ENCODE measurements around the gene ABHD3.
"Not testable (repeated sequence)": the region's sequence is repeated elsewhere in the genome, so short reads cannot be mapped to it uniquely, and the experiment has no call there.

The ABHD3 gene

DNA sequence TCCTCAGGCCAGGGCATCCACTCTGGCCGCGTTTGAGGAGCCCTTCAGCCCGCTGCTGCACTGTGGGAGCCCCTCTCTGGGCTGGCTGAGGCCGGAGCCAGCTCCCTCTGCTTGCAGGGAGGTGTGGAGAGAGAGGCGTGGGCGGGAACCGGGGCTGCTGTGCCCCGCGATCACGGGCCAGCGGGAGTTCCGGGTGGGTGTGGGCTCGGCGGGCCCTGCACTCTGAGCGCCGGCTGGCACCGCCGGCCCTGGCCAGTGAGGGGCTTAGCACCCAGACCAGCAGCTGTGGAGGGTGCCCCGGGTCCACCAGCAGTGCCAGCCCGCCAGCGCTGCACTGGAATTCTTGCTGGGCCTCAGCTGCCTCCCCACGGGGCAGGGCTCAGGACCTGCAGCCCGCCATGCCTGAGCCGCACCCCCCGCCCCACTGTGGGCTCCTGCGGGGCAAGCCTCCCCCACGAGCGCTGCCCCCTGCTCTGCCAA is 1.9 kb upstream of the ABHD3 start:
- no peak for DNase-seq

DNA sequence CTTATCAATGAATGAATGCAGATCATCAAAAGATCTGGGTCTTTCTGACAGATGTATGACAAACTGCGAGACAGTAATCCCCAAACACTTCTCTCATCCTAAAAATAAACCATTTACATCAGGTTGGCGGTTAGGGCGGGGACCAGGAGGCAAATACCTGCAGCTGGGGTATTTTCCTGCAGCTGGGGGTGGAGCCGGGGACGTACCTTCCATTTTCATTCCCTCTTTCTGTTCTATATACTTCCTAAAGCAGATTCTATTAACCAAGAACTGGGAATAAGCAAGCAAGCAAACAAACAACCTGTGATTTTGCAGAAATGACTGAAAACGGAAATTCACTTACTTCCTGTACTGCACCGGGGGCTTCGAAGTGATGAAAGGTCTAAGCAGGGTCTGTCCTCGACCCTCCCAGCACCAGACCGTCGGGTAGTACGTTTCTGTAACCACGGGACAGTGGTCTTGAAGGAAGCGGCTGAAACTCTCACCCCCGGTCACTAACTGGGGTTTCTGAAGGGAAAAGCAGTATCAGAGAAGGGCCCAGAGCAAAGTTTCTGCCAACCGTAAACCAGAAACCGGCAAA is 1.2 kb downstream of the ABHD3 start:
- peak in 7 of 51 donors; percentile 4 to 32 (median 15) for DNase-seq

DNA sequence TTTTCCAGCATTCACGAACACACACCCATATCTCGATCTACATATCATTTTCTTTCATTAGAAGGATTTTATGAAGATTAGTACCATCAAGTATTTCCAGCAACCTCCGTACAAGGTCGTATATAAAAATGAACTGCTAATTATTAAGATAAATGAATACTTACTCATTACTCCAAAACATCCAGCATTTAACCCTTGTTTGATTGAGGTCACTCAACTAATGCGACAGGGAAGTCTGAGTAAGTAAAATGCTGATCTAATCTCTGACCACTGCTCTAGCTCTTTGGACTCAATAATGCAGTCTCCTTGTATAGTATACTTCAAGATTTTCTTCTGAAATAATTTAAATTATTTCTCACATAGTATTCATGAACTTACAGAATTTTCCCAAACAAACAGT is 2.0 kb downstream of the ABHD3 start:
- no peak for DNase-seq

DNA sequence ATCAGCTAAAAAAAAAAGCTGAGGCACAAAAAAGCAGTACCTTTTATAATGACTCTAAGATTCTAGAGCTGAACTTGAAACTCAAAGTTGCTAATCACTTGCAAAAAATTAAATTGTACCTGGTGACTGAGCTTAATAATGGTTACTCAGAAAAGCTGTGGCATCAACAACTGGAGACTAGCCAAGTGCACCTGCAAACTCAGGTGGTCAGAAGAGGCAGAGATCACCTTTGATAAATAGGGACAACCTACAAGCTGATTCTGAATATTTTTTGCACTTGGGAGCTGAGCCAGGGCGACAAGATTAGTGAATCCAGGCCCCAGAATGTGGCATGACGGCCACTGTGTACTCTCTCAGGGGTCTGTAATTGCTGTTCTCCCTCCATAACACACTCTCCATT is 3.0 kb downstream of the ABHD3 start:
- DNase-seq: no peak

DNA sequence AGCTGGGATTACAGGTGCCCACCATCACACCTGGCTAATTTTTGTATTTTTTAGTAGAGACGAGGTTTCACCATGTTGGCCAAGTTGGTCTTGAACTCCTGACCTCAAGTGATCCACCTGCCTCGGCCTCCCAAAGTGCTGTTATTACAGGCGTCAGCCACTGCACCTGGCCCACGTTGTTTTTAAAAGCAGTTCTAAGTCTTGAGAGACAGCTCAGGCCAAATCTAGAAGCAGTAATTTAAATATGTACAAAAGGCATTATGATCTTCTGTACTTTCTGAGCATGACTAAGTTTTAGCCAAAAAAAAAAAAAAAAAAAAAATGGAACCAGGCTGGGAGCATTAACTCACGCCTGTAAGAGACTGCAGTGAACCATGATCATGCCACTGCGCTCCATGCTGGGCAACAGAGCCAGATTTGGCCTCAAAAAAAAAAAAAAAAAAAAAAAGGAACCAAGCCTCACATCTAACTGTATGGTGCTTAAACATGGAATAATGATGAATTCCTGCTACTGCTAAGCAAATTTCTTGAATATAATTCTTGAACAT is 4.0 kb downstream of the ABHD3 start:
- no peak for DNase-seq

DNA sequence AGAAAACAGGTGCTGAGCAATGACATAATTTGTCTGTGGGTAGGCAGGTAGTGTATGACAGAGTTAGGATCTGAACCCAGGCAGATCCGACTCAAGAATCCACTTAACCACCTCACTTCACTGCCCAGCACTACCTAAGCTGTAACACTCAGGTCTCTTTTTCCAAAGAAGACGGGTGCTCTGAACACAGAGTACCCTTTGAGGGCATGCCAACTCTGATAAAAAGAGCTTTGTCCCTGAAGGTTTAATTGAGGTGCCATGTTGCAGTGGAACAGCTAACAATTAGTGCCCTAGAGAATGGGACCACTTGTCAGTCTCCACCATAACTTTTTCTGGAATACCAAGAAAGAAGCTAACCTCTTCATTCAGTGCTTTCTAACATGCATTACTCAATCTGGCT is 11.3 kb downstream of the ABHD3 start:
- no peak for DNase-seq

DNA sequence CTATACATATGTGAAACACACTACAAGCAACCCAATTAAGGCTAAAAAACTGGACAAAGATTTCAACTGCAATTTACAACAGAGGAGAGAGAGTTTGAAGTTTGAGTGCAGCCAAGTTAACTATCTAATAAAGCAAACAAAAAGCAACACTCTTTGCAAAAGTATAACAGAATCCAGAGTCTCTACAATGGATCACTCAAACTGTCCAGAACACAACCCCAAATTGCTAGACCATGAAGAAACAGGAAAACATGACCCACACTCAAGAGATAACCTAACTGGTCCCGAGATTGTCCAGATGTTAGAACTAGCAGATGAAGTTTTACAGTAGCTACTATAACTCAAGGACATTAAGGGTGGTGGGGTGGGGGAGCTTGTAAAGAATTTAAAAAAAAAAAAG is 14.8 kb downstream of the ABHD3 start:
- DNase-seq: no peak

DNA sequence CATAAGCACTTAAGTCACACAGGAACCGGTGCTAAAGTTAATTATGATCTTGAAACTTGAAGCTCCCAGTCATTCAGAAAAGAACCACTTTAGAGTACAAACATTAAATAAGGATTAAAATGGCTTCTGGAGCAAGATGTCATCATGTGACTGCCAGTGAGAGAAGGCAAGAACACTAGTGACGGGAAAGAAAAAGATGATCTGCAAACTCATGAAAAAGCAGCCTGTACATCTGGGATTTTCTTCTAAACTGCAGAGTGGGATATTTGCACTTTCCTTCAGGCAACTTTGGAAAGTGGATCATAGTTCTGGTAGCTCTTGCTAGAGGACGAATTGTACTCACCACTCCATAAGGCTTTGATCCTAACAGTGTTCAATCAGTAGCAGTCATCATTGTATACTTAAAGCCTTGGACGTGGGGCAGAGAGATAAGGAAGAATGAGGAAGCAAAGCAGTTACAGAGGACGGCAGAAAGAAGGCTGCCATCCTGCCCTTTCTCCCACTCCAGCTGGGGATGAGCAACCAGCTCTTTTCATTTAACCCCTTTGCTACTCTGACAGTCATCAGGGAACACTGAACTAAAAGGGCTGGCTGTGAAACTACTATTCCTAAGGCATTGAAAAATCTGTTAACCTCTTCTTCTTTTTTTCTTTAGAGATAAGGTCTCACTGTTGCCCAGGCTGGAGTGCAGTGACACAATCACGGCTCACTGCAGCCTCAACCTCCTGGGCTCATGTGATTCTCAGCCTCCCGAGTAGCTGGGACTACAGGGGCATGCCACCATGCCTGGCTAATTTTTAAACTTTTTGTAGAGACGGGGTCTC is 18.1 kb downstream of the ABHD3 start:
- DNase-seq: no peak

DNA sequence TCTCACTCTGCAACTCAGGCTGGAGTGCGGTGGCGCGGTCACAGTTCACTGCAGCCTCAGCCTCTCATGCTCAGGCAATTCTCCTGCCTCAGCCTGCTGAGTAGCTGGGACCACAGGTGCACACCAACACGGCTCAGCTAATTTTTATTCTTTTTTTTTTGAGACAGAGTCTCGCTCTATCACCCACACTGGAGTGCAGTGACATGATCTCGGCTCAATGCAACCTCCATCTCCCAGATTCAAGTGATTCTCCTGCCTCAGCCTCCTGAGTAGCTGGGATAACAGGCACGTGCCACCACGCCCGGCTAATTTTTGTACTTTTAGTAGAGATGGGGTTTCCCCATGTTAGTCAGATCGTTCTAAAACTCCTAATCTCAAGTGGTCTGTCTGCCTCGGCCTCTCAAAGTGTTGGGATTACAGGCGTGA is 19.0 kb downstream of the ABHD3 start:
- not testable (repeated sequence) for DNase-seq

DNA sequence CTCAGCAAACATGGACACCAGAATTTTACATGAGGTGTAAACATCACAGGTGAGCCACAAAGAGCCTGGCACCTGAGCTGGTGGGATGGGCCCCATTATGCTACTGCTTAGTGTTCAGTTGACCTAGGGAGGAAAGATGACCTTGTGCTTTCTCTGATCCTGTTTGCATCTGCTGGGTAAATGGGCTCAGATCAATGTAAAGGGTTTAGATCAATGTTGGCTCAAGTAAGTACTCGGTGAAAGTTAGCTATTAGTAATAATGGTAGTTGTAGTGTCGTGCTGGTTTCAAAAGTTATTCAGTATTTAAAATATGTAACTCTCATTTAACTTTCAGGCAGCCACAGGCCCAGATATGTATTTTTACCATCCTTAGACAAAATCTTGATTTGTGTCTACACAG is 19.8 kb downstream of the ABHD3 start:
- DNase-seq: no peak

DNA sequence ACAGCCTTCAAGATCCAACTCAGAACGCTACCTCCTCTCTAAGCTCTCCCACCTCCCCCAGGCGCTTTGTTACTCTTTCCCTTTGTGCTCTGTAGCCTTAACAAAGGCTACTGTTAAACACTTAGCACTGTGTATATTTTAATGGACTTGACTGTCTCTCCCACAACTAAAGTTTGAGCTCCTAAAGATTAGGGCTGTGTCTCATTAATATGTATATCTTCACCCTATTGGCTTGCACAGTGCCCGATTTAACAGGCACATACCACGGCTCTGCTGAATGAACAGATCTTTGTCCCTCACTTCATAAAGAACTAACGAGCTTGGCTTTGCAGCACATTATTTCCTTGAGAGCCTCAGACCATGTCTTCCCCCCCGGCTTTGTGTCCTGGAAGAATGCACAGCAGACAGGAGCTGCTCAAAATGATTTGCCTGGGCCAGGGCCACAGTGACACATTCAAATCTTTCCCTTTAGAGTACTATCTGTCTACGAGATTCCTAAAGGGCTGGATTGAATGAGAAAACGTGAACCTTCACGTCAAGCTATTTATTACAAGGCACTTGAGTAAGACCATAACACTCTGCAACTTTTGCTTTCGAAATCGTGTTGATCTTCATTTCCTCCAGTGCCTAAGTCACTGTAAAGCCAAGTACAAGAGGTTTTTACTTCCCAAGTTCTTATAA is 22.1 kb downstream of the ABHD3 start:
- DNase-seq: no peak

DNA sequence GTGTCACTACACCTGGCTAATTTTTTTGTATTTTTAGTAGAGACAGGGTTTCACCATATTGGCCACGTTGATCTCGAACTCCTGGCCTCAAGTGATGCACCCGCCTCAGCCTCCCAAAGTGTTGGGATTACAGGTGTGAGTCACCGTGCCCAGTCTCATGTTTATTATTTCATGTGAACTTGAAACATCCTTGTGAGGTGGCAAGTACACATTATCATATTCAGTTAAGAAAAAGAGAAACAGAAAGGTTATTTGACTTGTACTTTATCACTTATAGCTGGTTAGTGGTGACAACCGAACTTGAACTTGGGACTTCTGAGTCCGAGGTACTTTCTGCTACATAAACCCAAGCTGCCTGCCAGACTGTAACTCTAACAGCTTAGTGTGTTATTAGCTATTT is 24.4 kb downstream of the ABHD3 start:
- DNase-seq: no peak

DNA sequence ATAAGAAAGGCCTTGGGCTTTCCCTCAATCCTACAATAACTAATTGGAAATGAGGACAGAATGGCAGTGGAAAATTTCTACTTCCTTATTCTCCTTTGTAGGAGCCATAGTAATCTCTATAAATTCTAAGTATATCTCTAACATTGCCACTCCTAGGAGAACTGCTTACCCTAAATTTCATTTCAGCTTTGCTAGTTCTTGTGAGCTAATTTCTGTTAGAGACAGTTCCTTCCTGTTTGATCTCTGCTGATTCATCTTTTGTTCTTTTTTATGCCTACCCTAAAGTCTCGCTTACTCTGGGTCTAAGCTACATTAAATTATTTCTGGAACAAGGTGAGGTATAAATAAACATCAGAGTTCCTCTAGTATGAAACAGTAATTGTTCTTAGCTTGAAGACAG is 25.7 kb downstream of the ABHD3 start:
- no peak for DNase-seq

DNA sequence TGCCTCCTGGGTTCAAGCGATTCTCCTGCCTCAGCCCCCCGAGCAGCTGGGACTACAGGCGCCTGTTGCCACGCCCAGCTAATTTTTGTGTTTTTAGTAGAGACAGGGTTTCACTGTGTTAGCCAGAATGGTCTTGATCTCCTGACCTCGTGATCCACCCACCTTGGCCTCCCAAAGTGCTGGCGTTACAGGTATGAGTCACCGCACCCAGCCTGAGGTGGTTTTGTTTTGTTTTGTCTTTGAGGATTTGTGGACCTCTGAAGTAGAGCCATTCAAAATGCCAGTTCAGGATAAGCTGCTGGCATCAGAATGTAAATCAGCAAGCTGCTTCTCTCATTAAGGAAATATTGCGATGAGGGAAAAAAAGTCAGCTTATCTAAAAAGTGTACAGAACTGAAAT is 29.2 kb downstream of the ABHD3 start:
- not testable (repeated sequence) for DNase-seq

DNA sequence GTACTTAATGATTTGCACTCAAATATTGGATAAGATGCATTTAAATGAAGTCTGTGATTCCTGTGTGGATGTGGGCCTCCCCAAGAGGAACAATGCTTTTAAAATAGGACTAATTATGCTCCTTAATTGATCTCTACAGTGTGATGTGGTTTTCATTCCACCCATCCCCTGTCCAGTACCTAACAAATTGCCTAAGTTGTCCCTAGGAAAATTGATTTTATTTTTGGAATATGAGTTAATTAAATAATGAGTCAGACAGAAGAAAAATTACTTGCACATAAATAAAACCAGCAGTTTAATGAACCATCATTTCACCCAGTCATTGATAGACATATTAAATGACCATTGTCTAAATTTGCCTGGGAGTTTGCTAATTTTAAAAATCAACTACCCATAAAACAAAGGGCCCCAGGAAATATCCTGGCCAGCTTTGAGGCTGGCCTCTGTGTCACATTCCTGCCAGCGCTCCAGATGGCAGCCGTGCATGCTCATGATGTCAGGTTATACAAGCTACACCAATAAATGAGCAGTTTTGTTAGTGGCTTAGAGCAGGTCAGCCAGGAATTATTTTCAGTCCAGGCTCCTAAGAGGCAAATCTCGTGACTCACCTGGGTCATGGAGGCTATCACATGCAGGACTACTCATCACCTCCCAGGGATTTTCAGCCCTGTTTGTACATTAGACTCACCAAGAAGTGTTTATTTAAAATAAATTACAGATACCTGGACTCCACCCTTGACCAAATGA is 31.9 kb downstream of the ABHD3 start:
- peak in 9 of 51 donors; percentile 2 to 20 (median 7) for DNase-seq

DNA sequence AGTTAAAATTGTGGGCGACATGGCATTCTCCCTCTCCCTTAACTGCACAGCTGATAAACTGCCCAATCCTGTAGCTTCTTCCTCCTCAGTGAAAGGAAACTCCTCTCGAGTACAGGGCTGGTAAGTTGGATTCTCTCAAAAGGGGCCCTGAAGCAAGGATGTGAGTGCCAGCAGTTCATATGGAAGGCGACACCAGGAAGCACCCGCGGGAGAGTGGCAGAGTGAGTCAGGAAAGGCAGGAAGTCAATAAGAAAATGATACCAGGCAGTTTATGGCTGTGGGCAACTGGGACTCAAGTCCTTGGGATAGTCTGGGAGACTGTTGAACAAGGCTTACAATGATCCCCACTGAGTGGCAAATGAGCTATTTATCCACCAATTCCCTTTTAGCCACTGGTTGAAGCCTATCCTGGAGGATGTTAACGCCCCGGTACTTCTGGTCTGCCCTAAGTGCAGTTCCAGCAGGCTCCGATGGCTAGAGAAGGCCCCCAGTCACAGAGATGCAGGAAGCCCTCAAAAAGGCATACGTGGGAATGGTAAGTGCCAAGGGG is 34.8 kb downstream of the ABHD3 start:
- DNase-seq: no peak

DNA sequence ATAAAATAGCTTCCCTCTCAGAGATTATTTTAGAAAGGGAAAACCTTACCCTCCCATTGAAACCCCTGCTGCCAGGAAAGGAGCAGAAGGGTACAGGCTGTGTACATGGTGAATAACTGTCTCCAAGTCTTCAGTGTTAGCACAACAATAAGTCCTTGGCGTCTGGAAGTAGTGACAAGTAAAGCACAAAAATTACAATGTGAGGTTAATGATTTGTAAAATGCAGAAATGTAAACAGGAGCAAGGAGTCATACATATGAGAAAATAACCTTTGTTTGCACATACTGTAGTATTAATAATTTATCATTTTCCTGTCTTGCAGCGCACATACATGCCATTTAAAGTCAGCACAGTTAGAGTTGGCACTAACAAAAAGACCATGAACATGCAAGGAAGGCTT is 40.5 kb downstream of the ABHD3 start:
- DNase-seq: no peak

DNA sequence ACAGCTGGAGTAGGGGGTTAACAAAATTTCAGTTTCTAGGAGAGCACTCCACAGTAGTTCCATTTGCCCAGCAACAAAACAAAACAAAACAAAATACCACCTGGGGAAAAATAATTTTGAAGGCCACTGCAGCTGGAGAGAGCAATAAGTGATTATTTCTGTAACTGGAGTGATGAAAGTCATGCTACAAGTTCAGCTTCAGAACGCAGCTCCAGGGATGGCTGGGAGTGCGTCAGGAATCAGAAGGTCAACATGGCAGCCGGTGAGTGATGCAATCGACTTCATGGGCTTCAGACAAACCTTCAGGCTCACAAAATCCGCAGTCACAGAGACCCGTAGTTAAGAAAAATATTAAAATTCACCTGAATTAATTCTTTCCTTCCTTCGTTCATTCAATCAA is 41.0 kb downstream of the ABHD3 start:
- no peak for DNase-seq

DNA sequence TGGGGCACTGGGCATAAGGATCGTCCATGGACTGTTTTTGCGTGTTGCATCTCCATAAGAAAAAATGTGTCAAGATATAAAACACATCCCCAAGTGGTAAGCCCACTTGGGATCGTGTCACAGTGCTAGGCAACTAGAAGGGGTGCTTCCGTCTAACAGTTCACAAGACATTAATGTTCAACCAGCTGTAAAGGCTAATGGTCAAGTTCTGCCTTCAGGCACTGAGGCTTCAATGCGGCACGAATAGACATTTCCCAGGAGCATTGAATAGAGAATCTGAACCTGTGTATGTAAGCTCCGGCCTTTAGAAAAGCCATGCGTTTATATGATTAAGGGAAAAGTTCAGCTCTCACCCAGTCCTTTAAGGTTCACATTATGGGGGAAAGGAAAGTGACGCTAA is 42.0 kb downstream of the ABHD3 start:
- no peak for DNase-seq

DNA sequence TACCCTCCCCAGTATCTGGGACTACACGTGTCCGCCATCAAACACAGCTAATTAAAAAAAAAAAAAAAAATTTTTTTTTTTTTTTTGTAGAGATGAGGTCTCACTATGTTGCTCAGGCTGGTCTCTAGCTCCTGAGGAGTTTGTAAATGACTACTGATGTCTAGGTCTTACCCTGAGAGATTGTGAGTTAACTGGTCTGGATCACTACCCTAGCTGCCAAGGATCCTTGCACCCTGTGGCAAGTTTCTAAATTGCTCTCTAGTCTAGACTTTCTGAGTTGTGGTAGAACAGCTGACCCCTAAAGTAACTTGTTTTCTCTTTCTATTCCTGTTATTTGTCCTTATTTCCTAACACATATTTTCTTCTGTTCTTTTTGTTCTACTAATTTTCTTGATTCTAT is 44.5 kb downstream of the ABHD3 start:
- no peak for DNase-seq

DNA sequence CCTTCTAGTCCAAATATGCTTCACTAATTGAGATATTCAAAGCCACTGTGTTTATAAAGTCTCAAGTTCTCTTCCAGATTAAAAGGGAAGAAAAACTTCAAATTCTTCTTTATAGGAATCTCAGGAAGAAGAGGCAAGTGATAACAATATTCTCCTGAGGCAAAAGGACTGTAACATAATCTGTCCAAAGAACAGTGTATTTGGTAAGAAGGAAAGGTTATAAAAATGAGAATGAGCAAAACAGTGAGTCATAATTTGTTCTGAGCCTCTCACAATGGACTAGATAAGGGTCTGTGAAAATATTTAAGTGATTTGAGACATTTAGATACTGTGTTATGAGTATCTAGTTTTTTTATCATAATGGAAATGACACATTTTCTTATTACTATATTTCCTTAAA is 48.2 kb downstream of the ABHD3 start:
- no peak for DNase-seq
